HepG2 (cell line): Measurements from ENCODE around the gene GLDC. TPM values are rescaled to one million over a fixed set of nuclear protein-coding genes. Genes with fewer than 3 reads are reported as not detected.

Source experiments
- ATAC-seq: fragments of 200-7000 bp; cut with Tn5 transposase; 3 replicates; pipeline ENCODE4 v1.9.1; 2020; ENCODE audit warnings: mild to moderate bottlenecking, moderate library complexity
- BruUV-seq: library from RNA; stranded (reverse); fragments of 400-500 nt; replicated peaks from 2 replicates; lab custom pipeline; 2021; lab: Mats Ljungman, UMichigan
- CTCF ChIA-PET: fragments of 300-600 bp; formaldehyde crosslinking; extraction: SDS; loops from one replicate; lab custom pipeline; 2021; ENCODE audit warnings: low total read pairs, inconsistent platforms, low intra/inter-chr PET ratio; lab: Yijun Ruan, JAX
- POLR2A ChIA-PET: fragments of 350-600 bp; sonication (Branson Sonifier 250); formaldehyde crosslinking; loops from one replicate; lab custom pipeline; 2020; ENCODE audit warnings: antibody characterized with exemption, inconsistent platforms; lab: Yijun Ruan, JAX
- DNase-seq: peaks from one replicate; pipeline ENCODE4 v3.0.0-alpha.2; 2015; ENCODE audit warnings: low spot score
- FAIRE-seq: peaks from 3 replicates; lab custom pipeline; 2011; peaks lifted over from hg19 to GRCh38; lab: Jason Lieb, UNC
- H2AFZ ChIP-seq: one replicate; pipeline ENCODE4 v1.6.1; 2011; ENCODE audit warnings: low read length, inconsistent platforms
- H3K27ac ChIP-seq: fragments of 300-600 bp; 3 replicates; pipeline ENCODE4 v1.8.0; 2011; ENCODE audit warnings: mixed run types, mild to moderate bottlenecking, mixed read lengths, low read length, inconsistent platforms; ENCODE audit not compliant: insufficient read depth; ENCODE audit errors: extremely low read length
- H3K27me3 ChIP-seq, 2 experiments: fragments of 200-600 bp in 1 of 2; 2 replicates in 1 of 2; 3 replicates in 1 of 2; pipeline versions ENCODE4 v1.6.0 to v1.8.0; 2011; ENCODE audit warnings: low read length in 2 of 2, mild to moderate bottlenecking in 2 of 2, moderate library complexity in 2 of 2, inconsistent platforms in 1 of 2; ENCODE audit not compliant: insufficient read depth in 2 of 2, control insufficient read depth in 1 of 2
- H3K36me3 ChIP-seq, 2 experiments: fragments of 200-600 bp in 1 of 2; replicated peaks in 1 of 2; 2 replicates in 1 of 2; 3 replicates in 1 of 2; pipeline versions ENCODE4 v1.5.1 to v1.8.0; 2011; ENCODE audit warnings: low read length in 2 of 2, inconsistent platforms in 1 of 2; ENCODE audit not compliant: insufficient read depth in 2 of 2, control insufficient read depth in 1 of 2
- H3K4me1 ChIP-seq: 2 replicates; pipeline ENCODE4 v1.5.1; 2012; ENCODE audit warnings: low read length, inconsistent platforms; ENCODE audit not compliant: insufficient read depth
- H3K4me2 ChIP-seq: 2 replicates; pipeline ENCODE4 v1.6.0; 2011; ENCODE audit warnings: low read depth, low read length, inconsistent platforms
- H3K4me3 ChIP-seq, 3 experiments: fragments of 200-600 bp in 1 of 3; sonication (generic), shearing (Covaris generic) in 1 of 3; replicated peaks in 1 of 3; 2 replicates each; pipeline ENCODE4 v1.5.1; 2011 to 2016; ENCODE audit warnings: low read length in 3 of 3, inconsistent platforms in 2 of 3, low read depth in 2 of 3, mild to moderate bottlenecking in 2 of 3, control low read depth in 1 of 3, mixed read lengths in 1 of 3; ENCODE audit not compliant: insufficient read depth in 1 of 3
- H3K79me2 ChIP-seq: one replicate; pipeline ENCODE4 v1.6.1; 2011; ENCODE audit warnings: low read length, inconsistent platforms; ENCODE audit not compliant: insufficient read depth
- H3K9ac ChIP-seq: 2 replicates; pipeline ENCODE4 v1.6.0; 2011; ENCODE audit warnings: mild to moderate bottlenecking, low read depth, low read length, inconsistent platforms; ENCODE audit not compliant: insufficient read depth
- H3K9me3 ChIP-seq: 2 replicates; pipeline ENCODE4 v1.5.1; 2012; ENCODE audit warnings: mild to moderate bottlenecking, low read length
- H4K20me1 ChIP-seq: 2 replicates; pipeline ENCODE4 v1.6.0; 2011; ENCODE audit warnings: inconsistent platforms, mild to moderate bottlenecking, low read length, moderate library complexity; ENCODE audit not compliant: insufficient read depth
- GATA4 ChIP-seq: sonication (generic); IDR thresholded peaks from 2 replicates; pipeline ENCODE4 v1.6.1; 2016; ENCODE audit warnings: antibody characterized with exemption, low read depth, borderline replicate concordance
- HNRNPLL ChIP-seq: fragments of 200-400 bp; formaldehyde crosslinking; IDR thresholded peaks from 2 replicates; pipeline ENCODE4 v1.6.1; 2017; ENCODE audit warnings: mild to moderate bottlenecking, low read depth, low read length; ENCODE audit not compliant: poor library complexity, severe bottlenecking
- KDM5A ChIP-seq: fragments of 200-600 bp; sonication (generic); IDR thresholded peaks from 2 replicates; pipeline ENCODE4 v1.7.0; 2018; ENCODE audit warnings: antibody characterized with exemption, mild to moderate bottlenecking, low read length, borderline replicate concordance
- NAIF1 ChIP-seq: sonication (generic); formaldehyde crosslinking; IDR thresholded peaks from 2 replicates; pipeline ENCODE4 v1.5.0; 2020; ENCODE audit warnings: mild to moderate bottlenecking, missing genetic modification reagents, borderline replicate concordance
- NR2F1 ChIP-seq, 2 experiments: fragments of 450-650 bp in 1 of 2; formaldehyde crosslinking in 1 of 2; IDR thresholded peaks; 2 replicates each; pipeline versions ENCODE4 v1.5.0 to v1.6.1; 2016 to 2020; ENCODE audit warnings: mild to moderate bottlenecking in 1 of 2, missing compliant biosample characterization in 1 of 2, missing genetic modification reagents in 1 of 2, moderate library complexity in 1 of 2
- PRMT3 ChIP-seq: sonication (generic); formaldehyde crosslinking; IDR thresholded peaks from 2 replicates; pipeline ENCODE4 v1.8.1; 2022; ENCODE audit warnings: low read depth, mild to moderate bottlenecking, moderate library complexity, missing genetic modification reagents, borderline replicate concordance
- RFX5 ChIP-seq: IDR thresholded peaks from 2 replicates; pipeline ENCODE4 v1.6.1; 2011; ENCODE audit warnings: low read depth, low read length, improper control_type of control experiment
- ZBTB42 ChIP-seq: sonication (generic); formaldehyde crosslinking; IDR thresholded peaks from 2 replicates; pipeline ENCODE4 v1.5.0; 2020; ENCODE audit warnings: mild to moderate bottlenecking, missing genetic modification reagents
- ZNF318 ChIP-seq: sonication (generic); formaldehyde crosslinking; IDR thresholded peaks from 2 replicates; pipeline ENCODE4 v1.4.0; 2020; ENCODE audit warnings: mild to moderate bottlenecking, missing genetic modification reagents
- ZNF772 ChIP-seq: sonication (generic); formaldehyde crosslinking; IDR thresholded peaks from 2 replicates; pipeline ENCODE4 v1.5.0; 2020; ENCODE audit warnings: mild to moderate bottlenecking, missing genetic modification reagents
- WGBS: methylation state at CpG from one replicate; pipeline ENCODE4 v1.1.6; 2017; ENCODE audit warnings: low lambda C conversion rate; 5-methylcytosine and 5-hydroxymethylcytosine counted together
- in situ Hi-C: cut with HindIII; loops from 2 replicates; pipeline ENCODE4 v1.10.0; 2017; ENCODE audit warnings: low pct_unique_long_range_greater_than_20kb; ENCODE audit not compliant: extremely low pct_ligation_motif_present
- intact Hi-C: fragments of 100-400 bp; cut with micrococcal nuclease; formaldehyde crosslinking; loops from one replicate; pipeline ENCODE4 v1.10.0; 2022; ENCODE audit not compliant: unreplicated experiment
- polyA plus RNA-seq, 8 experiments: library from polyadenylated mRNA; depleted of rRNA in 3 of 8; stranded (reverse) in 7 of 8; unstranded in 1 of 8; fragments of >200 nt; fragmentation: Illumina TruSeq in 4 of 8; extraction: Trizol in 4 of 8; gene quantifications; 2 replicates each; pipeline versions ENCODE4 v1.2.1 to v1.2.3, GENCODE V29; 2011 to 2016; ENCODE audit warnings: low read depth in 4 of 8, missing spikeins in 1 of 8, mixed read lengths in 1 of 8; ENCODE audit not compliant: insufficient read depth in 1 of 8
- total RNA-seq, 5 experiments: library from RNA; depleted of rRNA; stranded (reverse); fragments of >200 nt; fragmentation: Illumina TruSeq; extraction: Trizol; gene quantifications; 2 replicates each; pipeline ENCODE4 v1.2.3, GENCODE V29; 2016; ENCODE audit warnings: low read depth in 1 of 5

Gene GLDC
- total and polyA plus RNA-seq, 2 of the 13 experiments (the other 11 are each of a cell fraction or from before 2014, with no cell fraction given), result 59.3 to 115 TPM

- no peaks in the 10 kb centered on the region for H3K9me3 ChIP-seq
- ATAC-seq (no peak), DNase-seq (no peak), FAIRE-seq (no peak)
- H3K79me2 ChIP-seq, result no peaks in the 10 kb centered on the region
- H3K4me1 ChIP-seq, result peaks cover 49% of the 10 kb centered on the region
- ChIA-PET POLR2A (interaction anchor here (0.9 to 2.8 kb wide), 2 partner anchors 72 to 88 kb away, joined by 4 to 31 read pairs; no protein-coding TSS in a partner anchor), CTCF (no interaction called here)
- H3K36me3 ChIP-seq, result peaks cover 13 to 38% of the 10 kb centered on the region in 2 experiments
- H4K20me1 ChIP-seq, result no peaks in the 10 kb centered on the region
- 99% methylated on average over 4 of the region's 4 CpGs for WGBS
- H3K9ac ChIP-seq, result no peak overlapping the region
- H2AFZ ChIP-seq, result no peak overlapping the region
- no peak for TF ChIP-seq ZNF772
- TF ChIP-seq RFX5, result no peak
- TF ChIP-seq PRMT3 (CRISPR knock-in tag), result no peak
- TF ChIP-seq ZBTB42 (CRISPR knock-in tag), result no peak
- TF ChIP-seq NAIF1 (CRISPR knock-in tag), result no peak
- TF ChIP-seq HNRNPLL, result no peak
- no TSS peak for BruUV-seq
- no peak overlapping the region for H3K4me2 ChIP-seq
- H3K4me3 ChIP-seq, result no peak overlapping the region
- peak overlapping the region; percentile 20 for H3K27ac ChIP-seq
- intact Hi-C loops, result loop anchor here (5.0 kb wide), 1 partner anchor 40 kb away; no protein-coding TSS in a partner anchor
- no peaks in the 10 kb centered on the region for H3K27me3 ChIP-seq
- in situ Hi-C loops, result no loop called here
Measured at GRCh38 chr9:6592791-6593190, 52.7 kb downstream of the GLDC start.

GRCh38 chr9:6592231-6592630, 53.3 kb downstream of the GLDC start:
- peaks cover 49% of the 10 kb centered on the region for H3K4me1 ChIP-seq
- no peaks in the 10 kb centered on the region for H3K9me3 ChIP-seq
- FAIRE-seq (peak; percentile 39), DNase-seq (peak; percentile 35), ATAC-seq (no peak)
- no peak overlapping the region for H3K4me3 ChIP-seq
- ChIA-PET POLR2A (interaction anchor here (0.9 to 2.8 kb wide), 6 partner anchors 35 to 165 kb away, joined by 4 to 31 read pairs (median 10); partner anchors contain the start of gene KDM4C), CTCF (no interaction called here)
- WGBS, result 27% methylated on average over 2 of the region's 2 CpGs
- no peak overlapping the region for H2AFZ ChIP-seq
- in situ Hi-C loops, result no loop called here
- no peaks in the 10 kb centered on the region for H4K20me1 ChIP-seq
- peak overlapping the region; percentile 83 for H3K27ac ChIP-seq
- H3K9ac ChIP-seq, result no peak overlapping the region
- no peak overlapping the region for H3K4me2 ChIP-seq
- BruUV-seq, result no TSS peak
- peaks cover 13 to 40% of the 10 kb centered on the region in 2 experiments for H3K36me3 ChIP-seq
- H3K27me3 ChIP-seq, result no peaks in the 10 kb centered on the region
- intact Hi-C loops, result loop anchor here (5.0 kb wide), 1 partner anchor 40 kb away; no protein-coding TSS in a partner anchor
- H3K79me2 ChIP-seq, result no peaks in the 10 kb centered on the region
- TF ChIP-seq GATA4, result peak; percentile 25; the same call in 1 of the 2 replicates
- no peak for TF ChIP-seq ZNF318 (CRISPR knock-in tag)
- peak in 1 of 2 experiments; percentile 28; a peak in 1 of 4 replicates for TF ChIP-seq NR2F1 (CRISPR knock-in tag; IDR thresholded peaks at IDR 0.05)
- no peak for TF ChIP-seq KDM5A
